Fibroblast of pulmonary artery (primary cell): ENCODE data around the gene DLD.

Experiments
- DNase-seq: peaks from one replicate; pipeline ENCODE4 v3.0.0-alpha.2; 2010; ENCODE audit warnings: low read depth
- H3K4me3 ChIP-seq: replicated peaks from 2 replicates; pipeline ENCODE4 v1.5.1; 2011; ENCODE audit warnings: low read depth, mild to moderate bottlenecking, control low read depth, low read length, moderate library complexity
- CTCF ChIP-seq: IDR thresholded peaks from 2 replicates; pipeline ENCODE4 v1.5.1; 2011; ENCODE audit warnings: mild to moderate bottlenecking, control low read depth, low read length, inconsistent platforms; ENCODE audit errors: missing control alignments

The DLD gene

GRCh38 chr7:107850643-107851042 lies 40.3 kb upstream of the DLD start:
- no peak for TF ChIP-seq CTCF
- H3K4me3 ChIP-seq = no peak overlapping the region
- DNase-seq = no peak

GRCh38 chr7:107854454-107854853 lies 36.5 kb upstream of the DLD start:
- TF ChIP-seq CTCF = no peak
- peak; percentile 31 for DNase-seq
- no peak overlapping the region for H3K4me3 ChIP-seq

GRCh38 chr7:107854989-107855388 lies 36.0 kb upstream of the DLD start:
- DNase-seq = peak; percentile 43
- no peak for TF ChIP-seq CTCF
- no peak overlapping the region for H3K4me3 ChIP-seq

DNA sequence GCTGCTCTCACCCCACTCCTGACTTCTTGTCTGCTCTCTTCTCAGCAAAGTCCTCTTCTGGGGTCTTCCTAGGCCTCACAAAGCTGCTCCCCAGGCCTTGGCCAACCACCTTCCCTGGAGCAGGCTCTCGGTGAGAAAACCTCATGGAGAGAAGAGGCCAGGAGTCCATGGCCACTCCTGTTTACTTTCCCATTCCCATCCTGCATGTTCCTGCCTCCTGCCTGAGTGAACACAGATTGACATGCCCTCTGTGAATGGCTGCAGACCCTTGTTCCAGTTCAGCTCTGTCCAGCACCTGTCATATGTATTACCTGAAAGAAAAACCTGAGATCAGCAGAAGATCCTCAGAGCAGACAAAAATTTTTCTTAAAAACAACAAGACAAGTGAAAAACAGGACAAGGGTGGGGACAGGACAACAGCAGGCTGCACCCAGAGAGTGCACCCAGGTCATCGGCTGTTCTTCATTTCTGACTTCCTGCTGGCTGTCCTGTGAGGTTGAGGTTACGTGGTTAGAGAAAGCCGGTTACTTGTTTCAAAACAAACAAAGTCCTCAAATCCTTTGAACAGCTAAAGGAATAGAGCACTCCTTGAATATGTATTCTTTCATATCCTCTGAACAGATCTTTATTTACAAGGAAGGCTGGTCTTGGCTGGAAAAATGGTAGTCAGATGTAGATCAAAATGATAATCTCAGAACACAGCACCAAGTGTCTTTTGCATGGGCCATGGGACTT lies 34.0 kb upstream of the DLD start:
- no peak overlapping the region for H3K4me3 ChIP-seq
- TF ChIP-seq CTCF = no peak

DNA sequence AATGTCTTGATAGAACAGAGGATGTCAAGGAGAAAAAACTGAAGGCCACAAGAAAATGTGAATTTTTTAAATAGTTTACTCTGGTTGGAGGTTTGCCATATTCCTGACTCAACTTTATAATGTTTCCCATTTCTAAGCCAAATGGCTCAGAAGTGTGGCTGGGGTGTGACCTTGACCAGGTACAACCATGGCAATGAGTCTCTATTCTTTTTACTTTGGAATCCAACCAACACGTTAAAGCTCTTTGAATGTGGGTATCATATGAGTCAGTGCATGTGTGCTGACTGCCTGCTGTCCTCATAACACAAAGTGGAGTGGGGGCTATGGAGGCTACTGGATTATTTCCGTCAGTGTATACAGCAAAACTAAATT lies 33.5 kb upstream of the DLD start:
- peak; percentile 37 for DNase-seq
- H3K4me3 ChIP-seq = no peak overlapping the region
- TF ChIP-seq CTCF = no peak

More for the DNA sequence above, 34.0 kb upstream of the DLD start:
- no peak for DNase-seq

DNA sequence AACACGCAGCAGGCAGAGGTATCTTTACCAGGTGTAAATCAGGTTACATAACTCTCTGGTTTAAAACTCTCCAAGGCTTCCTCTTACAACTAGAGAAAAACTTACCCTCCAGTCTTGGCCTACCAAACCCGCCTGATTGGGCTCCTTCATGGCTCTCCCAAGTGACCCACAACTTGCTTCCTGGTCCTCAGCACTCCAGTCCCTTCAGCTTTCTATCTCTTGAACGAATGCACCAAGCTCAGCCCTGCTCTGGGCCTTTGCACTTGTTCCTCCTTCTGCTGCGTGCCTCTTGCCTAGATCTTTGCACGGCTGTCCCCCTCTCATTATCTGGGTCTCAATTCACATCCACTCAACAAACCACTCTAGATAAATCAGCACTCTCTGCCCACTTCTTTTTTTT lies 32.7 kb upstream of the DLD start:
- TF ChIP-seq CTCF = no peak
- no peak overlapping the region for H3K4me3 ChIP-seq
- DNase-seq = no peak
